Measurements from ENCODE around the gene MAGEB2. TPM values are rescaled to one million over a fixed set of nuclear protein-coding genes. Genes with fewer than 3 reads are reported as not detected.
"Not testable (repeated sequence)": the region's sequence is repeated elsewhere in the genome, so short reads cannot be mapped to it uniquely, and the experiment has no call there.

The MAGEB2 gene
- total RNA-seq, 1 donor from 2014 or later: not detected

DNA sequence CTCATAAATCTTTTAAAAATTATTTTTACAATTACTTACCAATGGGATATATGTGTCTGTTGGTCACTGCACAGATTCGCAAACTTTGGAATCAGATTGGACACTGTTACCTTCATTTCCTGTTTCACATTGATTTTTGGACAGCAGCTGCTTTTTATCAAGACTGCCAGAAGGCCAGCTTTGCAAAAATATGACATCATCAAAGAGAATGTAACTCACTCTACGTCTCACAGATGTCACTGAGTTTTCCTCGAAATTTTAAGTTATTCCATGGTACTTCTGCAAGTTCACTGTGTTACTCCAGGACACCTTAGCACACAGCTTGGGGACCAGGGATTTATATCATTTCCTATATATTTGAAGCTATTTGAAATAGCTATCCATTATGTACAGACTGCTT is 31.8 kb upstream of the MAGEB2 start:
- peaks cover 2% of the 10 kb centered on the region for H3K27me3 Mint-ChIP-seq (ENCODE audit: insufficient read depth, low read depth)
- no peak for DNase-seq (ENCODE audit: low spot score)
- no peaks in the 10 kb centered on the region for H3K4me1 Mint-ChIP-seq

GRCh38 chrX:30190426-30190825 is 24.9 kb upstream of the MAGEB2 start:
- Histone ChIP-seq H3K27me3 (no peaks in the 10 kb centered on the region), H4K20me1 (ENCODE audit: low read depth) (no peaks in the 10 kb centered on the region), H3K9ac (no peak overlapping the region), H3K27ac (no peak overlapping the region), H3K4me2 (no peak overlapping the region), H3K79me2 (ENCODE audit: low read depth) (no peaks in the 10 kb centered on the region), H3K4me3 (no peak overlapping the region), H3K9me3 (ENCODE audit: low read depth) (no peaks in the 10 kb centered on the region), H3K36me3 (no peaks in the 10 kb centered on the region), H2AFZ (replicated peaks) (no peak overlapping the region), H3K4me1 (no peaks in the 10 kb centered on the region), H3F3A (ENCODE audit: low read depth) (no peaks in the 10 kb centered on the region)
- Mint-ChIP-seq H3K4me3 (no peak overlapping the region), H3K27ac (no peak overlapping the region), H3K4me1 (no peaks in the 10 kb centered on the region), H3K9me3 (no peaks in the 10 kb centered on the region), H3K27me3 (ENCODE audit: insufficient read depth, low read depth) (no peaks in the 10 kb centered on the region), H3K36me3 (no peaks in the 10 kb centered on the region)
- no peak for TF ChIP-seq EZH2 (IDR thresholded peaks at IDR 0.05)
- no peak for TF ChIP-seq EZH2phosphoT487 (IDR thresholded peaks at IDR 0.05)
- no peak for DNase-seq (ENCODE audit: low spot score)

More for the DNA sequence above, 31.8 kb upstream of the MAGEB2 start:
- Histone ChIP-seq H3F3A (ENCODE audit: low read depth) (no peaks in the 10 kb centered on the region), H3K36me3 (no peaks in the 10 kb centered on the region), H3K27me3 (no peaks in the 10 kb centered on the region), H3K9ac (no peak overlapping the region), H3K27ac (no peak overlapping the region), H3K9me3 (ENCODE audit: low read depth) (no peaks in the 10 kb centered on the region), H3K4me2 (no peak overlapping the region), H4K20me1 (ENCODE audit: low read depth) (no peaks in the 10 kb centered on the region), H2AFZ (replicated peaks) (no peak overlapping the region), H3K4me1 (no peaks in the 10 kb centered on the region), H3K79me2 (ENCODE audit: low read depth) (no peaks in the 10 kb centered on the region), H3K4me3 (no peak overlapping the region)
- Mint-ChIP-seq H3K36me3 (no peaks in the 10 kb centered on the region), H3K9me3 (no peaks in the 10 kb centered on the region), H3K27ac (no peak overlapping the region), H3K4me3 (no peak overlapping the region)
- TF ChIP-seq EZH2 (IDR thresholded peaks at IDR 0.05) (no peak), EZH2phosphoT487 (IDR thresholded peaks at IDR 0.05) (no peak)
- TF ChIP-seq, protein P1, sequence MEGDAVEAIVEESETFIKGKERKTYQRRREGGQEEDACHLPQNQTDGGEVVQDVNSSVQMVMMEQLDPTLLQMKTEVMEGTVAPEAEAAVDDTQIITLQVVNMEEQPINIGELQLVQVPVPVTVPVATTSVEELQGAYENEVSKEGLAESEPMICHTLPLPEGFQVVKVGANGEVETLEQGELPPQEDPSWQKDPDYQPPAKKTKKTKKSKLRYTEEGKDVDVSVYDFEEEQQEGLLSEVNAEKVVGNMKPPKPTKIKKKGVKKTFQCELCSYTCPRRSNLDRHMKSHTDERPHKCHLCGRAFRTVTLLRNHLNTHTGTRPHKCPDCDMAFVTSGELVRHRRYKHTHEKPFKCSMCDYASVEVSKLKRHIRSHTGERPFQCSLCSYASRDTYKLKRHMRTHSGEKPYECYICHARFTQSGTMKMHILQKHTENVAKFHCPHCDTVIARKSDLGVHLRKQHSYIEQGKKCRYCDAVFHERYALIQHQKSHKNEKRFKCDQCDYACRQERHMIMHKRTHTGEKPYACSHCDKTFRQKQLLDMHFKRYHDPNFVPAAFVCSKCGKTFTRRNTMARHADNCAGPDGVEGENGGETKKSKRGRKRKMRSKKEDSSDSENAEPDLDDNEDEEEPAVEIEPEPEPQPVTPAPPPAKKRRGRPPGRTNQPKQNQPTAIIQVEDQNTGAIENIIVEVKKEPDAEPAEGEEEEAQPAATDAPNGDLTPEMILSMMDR (IDR thresholded peaks at IDR 0.05): no peak

DNA sequence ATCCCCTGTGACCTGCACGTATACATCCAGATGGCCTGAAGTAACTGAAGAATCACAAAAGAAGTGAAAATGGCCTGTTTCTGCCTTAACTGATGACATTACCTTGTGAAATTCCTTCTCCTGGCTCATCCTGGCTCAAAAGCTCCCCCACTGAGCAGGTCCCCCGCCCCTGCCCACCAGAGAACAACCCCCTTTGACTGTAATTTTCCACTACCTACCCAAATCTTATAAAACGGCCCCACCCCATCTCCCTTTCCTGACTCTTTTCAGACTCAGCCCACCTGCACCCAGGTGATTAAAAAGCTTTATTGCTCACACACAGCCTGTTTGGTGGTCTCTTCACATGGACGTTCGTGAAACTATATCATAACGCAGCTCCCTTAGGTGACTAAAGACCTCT is 21.5 kb upstream of the MAGEB2 start:
- H3K9me3 ChIP-seq (ENCODE audit: low read depth); H3K9ac ChIP-seq; H3F3A ChIP-seq (ENCODE audit: low read depth); H4K20me1 ChIP-seq (ENCODE audit: low read depth); H2AFZ ChIP-seq (replicated peaks); H3K79me2 ChIP-seq (ENCODE audit: low read depth); H3K27me3 ChIP-seq; H3K4me1 ChIP-seq; H3K4me3 ChIP-seq; H3K27ac ChIP-seq; H3K36me3 ChIP-seq; H3K4me1 Mint-ChIP-seq; H3K9me3 Mint-ChIP-seq; H3K27ac Mint-ChIP-seq; H3K4me3 Mint-ChIP-seq; H3K36me3 Mint-ChIP-seq; H3K4me2 ChIP-seq; H3K27me3 Mint-ChIP-seq (ENCODE audit: insufficient read depth, low read depth); DNase-seq (ENCODE audit: low spot score): not testable (repeated sequence)

- Mint-ChIP-seq H3K27ac (no peak overlapping the region), H3K4me1 (no peaks in the 10 kb centered on the region), H3K27me3 (ENCODE audit: insufficient read depth, low read depth) (no peaks in the 10 kb centered on the region), H3K9me3 (no peaks in the 10 kb centered on the region), H3K4me3 (no peak overlapping the region), H3K36me3 (no peaks in the 10 kb centered on the region)
- Histone ChIP-seq H3K9ac (no peak overlapping the region), H3K27me3 (no peaks in the 10 kb centered on the region), H3K4me3 (no peak overlapping the region), H3K4me1 (no peaks in the 10 kb centered on the region), H3K79me2 (ENCODE audit: low read depth) (no peaks in the 10 kb centered on the region), H3K27ac (no peak overlapping the region), H4K20me1 (ENCODE audit: low read depth) (no peaks in the 10 kb centered on the region), H2AFZ (replicated peaks) (no peak overlapping the region), H3K36me3 (no peaks in the 10 kb centered on the region), H3K4me2 (no peak overlapping the region), H3F3A (ENCODE audit: low read depth) (no peaks in the 10 kb centered on the region), H3K9me3 (ENCODE audit: low read depth) (no peaks in the 10 kb centered on the region)
- peak; percentile 13 for DNase-seq (ENCODE audit: low spot score)
- TF ChIP-seq, protein P1 (IDR thresholded peaks at IDR 0.05): peak; percentile 46
- TF ChIP-seq EZH2phosphoT487 (IDR thresholded peaks at IDR 0.05) (no peak), EZH2 (IDR thresholded peaks at IDR 0.05) (no peak)
These were observed 19.0 kb upstream of the MAGEB2 start for GRCh38 chrX:30196322-30196721.
